GM18861 (cell line): ENCODE data around the gene E2F8.

Experiments used
- ATAC-seq: cut with Tn5 transposase; IDR thresholded peaks from one replicate; pipeline ENCODE4 v1.9.1; 2021; ENCODE audit not compliant: unreplicated experiment

Gene E2F8

DNA sequence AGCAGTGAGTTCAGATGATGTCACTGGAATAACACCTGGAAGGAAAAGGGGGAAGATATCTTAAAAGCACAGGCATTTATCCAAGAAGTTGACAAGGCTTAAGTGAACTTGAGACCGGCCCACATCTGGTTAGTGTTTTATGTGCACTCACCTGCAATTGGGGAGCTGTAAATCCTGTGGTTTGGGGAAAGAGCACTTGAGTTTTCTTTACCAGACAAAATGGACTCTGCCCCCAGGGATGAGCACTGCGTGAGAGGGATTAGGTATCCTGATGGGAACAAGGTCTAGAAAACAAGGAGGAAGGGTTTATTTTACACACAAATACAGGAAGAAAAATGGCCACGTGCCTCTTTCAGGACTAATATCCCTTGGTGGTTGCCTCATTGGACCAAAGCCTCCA is 15.2 kb downstream of the E2F8 start:
- no peak for ATAC-seq

DNA sequence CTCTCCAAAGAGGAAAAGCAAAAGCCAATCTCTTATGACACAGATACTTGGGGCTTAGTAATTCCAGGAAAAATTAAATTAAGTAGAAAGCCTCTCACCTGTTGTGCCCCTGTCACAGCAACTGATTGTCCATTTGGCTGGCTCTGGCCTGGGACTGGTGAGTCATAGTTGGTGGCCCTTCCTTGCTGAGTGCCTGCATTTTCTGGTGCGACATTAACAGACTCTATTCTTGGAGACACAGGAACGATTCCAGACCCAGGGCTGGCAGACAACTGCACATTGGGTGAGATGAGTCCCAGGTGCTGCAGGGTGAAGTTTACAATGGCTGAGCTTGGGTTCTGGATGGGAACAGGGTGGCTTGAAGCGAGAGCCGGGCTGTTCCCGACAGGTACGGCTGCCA is 15.6 kb downstream of the E2F8 start:
- no peak for ATAC-seq

- no peak for ATAC-seq
Measured at GRCh38 chr11:19220903-19221724, 19.6 kb downstream of the E2F8 start.

GRCh38 chr11:19218786-19219460 is 21.8 kb downstream of the E2F8 start:
- no peak for ATAC-seq

- ATAC-seq = no peak
Measured at GRCh38 chr11:19218216-19218615, 22.5 kb downstream of the E2F8 start.

- ATAC-seq = no peak
Measured at GRCh38 chr11:19216709-19217374, 23.9 kb downstream of the E2F8 start.

DNA sequence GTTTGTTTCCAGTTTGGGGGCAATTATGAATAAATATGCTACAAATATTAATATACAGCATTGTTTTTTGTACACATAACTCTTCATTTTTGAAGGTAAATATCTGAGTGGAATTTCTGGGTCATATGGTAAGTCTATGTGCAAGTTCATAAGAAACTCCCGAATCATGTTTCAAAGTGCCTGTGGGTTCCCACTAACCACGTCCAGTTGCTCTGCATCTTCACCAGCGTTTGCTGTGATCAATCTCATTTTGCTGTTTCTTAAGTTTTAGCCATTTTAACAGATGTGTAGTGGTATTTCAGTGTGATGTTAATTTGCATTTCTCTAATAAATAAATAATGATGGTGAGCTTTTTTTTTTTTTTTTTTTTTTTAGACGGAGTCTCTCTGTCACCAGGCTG is 24.7 kb downstream of the E2F8 start:
- no peak for ATAC-seq

GRCh38 chr11:19209617-19210370 is 31.0 kb downstream of the E2F8 start:
- ATAC-seq = no peak

DNA sequence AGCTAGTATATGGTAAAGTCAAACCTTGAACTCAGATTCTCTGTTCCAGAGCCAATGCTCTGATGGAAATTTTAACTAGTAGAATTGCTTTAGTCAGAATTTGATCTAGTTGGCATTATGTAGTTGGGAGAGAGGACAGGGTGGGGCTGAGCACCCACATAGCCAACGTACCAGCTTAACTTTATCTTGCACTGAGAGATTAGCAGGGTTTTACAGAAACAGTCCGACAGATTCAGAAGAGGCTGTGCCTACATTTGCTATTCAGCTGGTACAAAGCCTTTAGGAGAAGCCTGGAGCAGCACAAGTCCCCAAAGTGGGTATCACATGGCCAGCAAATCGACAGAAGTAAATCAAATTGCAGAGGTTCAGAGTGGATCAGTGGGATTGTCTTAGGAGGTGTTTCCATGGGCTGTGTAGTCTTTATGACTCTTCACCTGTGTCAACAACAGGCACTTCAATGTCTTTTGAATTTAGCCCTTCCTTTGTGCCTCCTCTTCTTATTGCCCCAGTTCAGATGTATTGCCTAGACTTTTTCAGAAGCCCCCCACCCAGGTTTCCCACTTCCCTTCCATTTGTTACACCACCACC is 31.7 kb downstream of the E2F8 start:
- ATAC-seq = no peak

GRCh38 chr11:19208181-19208580 is 32.6 kb downstream of the E2F8 start:
- no peak for ATAC-seq

- ATAC-seq = no peak
Measured at GRCh38 chr11:19204836-19205235, 35.9 kb downstream of the E2F8 start.

DNA sequence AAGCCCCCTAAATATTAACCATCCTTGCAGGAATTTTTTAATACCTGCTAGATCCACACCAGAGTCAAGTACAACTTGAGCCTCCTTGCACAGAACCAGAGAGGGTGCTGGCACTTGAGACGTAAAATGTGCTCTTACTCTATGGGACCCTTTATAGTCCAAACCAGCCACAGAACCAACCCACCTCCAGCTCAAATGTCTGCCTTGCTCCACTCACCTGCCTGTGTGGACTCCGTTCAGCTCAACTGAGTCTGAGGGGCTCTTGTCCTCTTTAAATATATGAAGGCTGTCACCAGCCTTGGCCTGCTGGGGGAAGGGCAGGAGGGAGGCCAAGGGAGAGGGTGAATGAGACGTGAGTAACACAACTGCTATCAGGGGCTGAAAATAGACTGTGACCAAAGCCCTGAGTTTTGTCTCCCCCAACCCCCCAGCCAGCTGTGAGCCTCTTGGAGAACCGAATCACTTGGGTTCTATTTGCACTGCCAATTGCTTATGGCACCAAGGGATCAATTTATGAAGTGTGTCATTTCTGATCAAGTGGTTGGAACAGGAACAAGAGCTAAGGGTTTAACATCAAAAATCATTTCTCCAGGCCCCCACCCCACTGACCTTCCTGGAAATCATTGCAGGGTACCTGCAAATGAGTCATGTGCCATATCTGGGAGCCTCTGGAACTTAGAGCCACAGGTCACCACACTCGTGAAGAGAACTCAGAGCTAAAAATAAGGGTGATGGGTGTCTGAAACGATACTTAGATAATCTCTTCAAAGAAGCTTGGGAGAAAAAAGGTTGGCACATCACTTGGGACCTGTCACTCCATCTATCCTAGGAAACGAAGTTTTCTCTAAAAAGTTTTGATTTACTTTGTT is 38.8 kb downstream of the E2F8 start, which contains the start of gene CSRP3:
Gene CSRP3 (minus strand): TSS at position 247 of the 869 bp plus-strand sequence. CDS start 9,535 bp downstream, outside the sequence.
- no peak for ATAC-seq

GRCh38 chr11:19200410-19201201 is 40.1 kb downstream of the E2F8 start:
- ATAC-seq = no peak

DNA sequence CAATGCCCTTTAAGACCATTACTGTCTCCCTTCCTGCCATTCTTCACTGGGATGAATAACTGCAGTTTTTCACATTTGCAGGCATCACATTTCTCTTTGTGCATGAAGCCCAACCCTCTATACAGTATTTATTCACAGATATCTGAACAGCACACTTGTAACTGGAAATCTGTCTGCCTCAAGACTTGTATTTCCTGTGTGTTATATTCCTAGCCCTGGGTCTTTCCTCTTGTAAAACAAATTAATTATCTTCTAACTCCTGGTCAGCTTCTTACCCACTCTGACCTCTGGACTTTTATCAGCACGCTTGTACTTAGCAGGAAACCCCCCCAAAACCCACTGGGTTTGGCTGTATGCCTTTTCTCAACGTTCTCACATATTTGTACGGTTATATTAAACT is 41.0 kb downstream of the E2F8 start:
- ATAC-seq = no peak

DNA sequence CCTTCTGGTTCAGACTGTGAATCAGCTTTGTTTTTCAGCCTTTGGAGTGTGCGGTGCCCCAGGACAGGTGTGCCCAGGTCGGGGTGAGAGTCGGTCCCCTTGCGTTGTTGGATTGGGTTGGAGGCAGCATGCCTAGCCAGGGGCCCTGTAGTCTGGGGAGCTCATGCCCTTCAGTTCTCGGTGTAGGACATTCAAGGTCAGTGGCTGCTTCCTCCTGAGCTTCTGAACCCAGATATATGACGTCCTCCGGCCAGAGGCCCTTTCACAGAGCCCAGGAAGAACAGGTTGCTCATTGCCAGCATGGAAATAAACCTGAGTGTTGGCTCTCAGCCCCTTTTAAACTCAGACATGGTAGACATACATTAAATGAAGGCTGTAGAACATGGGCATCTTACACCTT is 41.7 kb downstream of the E2F8 start:
- ATAC-seq = no peak

- no peak for ATAC-seq
Measured at GRCh38 chr11:19196432-19196831, 44.3 kb downstream of the E2F8 start.

DNA sequence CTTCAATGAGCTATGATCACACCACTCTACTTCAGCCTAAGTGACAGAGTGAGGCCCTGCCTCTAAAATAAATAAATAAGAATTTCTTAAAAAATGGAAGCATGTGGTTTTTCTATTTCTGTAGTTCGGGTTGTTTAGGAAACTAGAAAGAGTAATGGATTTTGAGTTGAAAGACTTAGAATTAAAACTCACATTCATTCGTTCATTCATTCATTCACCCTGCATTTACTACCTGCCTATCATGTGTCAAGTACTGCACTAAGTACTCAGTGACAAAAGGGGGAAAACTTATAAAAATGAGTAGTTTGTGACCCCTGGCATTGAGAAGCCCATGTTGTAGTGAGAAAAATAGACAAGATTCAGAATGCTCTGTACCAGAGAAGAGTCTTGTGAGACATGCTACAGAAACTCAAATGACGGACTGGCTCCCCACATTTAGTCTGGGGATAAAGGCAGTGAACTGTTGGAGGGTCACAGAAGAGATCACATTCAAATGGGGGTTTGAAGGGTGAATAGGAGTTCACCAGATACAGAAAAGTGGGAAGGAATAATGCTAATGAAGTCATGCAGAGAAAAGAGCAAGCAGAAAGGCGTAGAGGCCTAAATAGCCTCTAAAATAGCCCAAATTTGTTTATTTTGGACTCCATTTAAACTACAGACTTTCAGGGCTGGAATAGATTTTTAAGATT is 46.0 kb downstream of the E2F8 start:
- no peak for ATAC-seq

DNA sequence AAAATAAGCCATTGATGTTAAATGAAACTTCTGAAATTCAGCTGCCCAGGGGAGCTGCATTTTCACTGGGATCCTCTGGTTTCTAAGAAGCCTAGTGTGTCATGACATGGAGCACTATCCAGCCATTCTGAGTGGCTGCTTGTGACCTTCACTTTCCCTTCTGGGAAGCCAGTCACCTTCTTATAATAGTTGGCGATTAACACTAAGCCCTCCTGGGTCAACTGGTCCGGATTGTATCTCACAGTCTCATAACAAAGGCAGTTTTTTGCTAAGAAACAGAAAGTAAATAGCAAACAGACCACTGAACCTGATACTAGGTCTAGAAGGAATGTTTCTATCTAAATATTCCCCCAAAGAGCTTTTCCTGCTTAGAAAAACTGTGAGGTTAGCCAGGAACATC is 46.8 kb downstream of the E2F8 start:
- ATAC-seq = no peak
